Measurements from ENCODE around the gene SLX4IP. TPM values are rescaled to one million over a fixed set of nuclear protein-coding genes. Genes with fewer than 3 reads are reported as not detected.

SLX4IP gene
- total and polyA plus RNA-seq, 2 of the 13 experiments (the other 11 are each of a cell fraction or from before 2014, with no cell fraction given) = 3.6 to 7.3 TPM

DNA sequence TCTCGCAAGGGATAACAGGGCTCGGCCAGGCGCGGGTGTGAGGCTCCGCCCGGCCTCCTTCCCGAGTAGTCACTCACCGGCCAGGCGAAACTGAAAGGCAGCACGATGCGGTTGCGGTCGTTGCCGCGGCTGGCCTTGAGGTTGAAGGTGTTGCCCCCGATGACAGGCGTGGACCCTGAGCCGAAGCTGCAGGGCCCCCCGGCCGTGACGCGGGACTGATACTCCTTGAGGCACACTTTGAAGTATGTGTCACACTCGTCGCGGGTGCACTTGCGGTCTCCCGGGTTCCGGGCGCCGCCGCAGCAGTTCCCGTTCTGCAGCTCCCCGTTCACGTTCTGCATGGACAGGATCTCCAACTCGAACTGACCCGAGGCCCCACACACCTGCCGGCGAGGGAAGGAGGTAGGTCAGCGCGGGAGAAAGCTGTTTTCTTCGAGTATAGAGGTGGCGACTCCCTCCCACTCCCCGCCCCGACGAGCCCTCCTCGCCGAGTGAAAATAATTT lies 237.6 kb downstream of the SLX4IP start (continued):
- TF ChIP-seq, protein P1, sequence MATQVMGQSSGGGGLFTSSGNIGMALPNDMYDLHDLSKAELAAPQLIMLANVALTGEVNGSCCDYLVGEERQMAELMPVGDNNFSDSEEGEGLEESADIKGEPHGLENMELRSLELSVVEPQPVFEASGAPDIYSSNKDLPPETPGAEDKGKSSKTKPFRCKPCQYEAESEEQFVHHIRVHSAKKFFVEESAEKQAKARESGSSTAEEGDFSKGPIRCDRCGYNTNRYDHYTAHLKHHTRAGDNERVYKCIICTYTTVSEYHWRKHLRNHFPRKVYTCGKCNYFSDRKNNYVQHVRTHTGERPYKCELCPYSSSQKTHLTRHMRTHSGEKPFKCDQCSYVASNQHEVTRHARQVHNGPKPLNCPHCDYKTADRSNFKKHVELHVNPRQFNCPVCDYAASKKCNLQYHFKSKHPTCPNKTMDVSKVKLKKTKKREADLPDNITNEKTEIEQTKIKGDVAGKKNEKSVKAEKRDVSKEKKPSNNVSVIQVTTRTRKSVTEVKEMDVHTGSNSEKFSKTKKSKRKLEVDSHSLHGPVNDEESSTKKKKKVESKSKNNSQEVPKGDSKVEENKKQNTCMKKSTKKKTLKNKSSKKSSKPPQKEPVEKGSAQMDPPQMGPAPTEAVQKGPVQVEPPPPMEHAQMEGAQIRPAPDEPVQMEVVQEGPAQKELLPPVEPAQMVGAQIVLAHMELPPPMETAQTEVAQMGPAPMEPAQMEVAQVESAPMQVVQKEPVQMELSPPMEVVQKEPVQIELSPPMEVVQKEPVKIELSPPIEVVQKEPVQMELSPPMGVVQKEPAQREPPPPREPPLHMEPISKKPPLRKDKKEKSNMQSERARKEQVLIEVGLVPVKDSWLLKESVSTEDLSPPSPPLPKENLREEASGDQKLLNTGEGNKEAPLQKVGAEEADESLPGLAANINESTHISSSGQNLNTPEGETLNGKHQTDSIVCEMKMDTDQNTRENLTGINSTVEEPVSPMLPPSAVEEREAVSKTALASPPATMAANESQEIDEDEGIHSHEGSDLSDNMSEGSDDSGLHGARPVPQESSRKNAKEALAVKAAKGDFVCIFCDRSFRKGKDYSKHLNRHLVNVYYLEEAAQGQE (IDR thresholded peaks at IDR 0.05; ENCODE audit: borderline replicate concordance in 1 of 2, low read depth in 1 of 2, low read length in 2 of 2) = peak in 1 of 2 experiments; percentile 11; a peak in 1 of 4 replicates
- TF ChIP-seq SALL1 (CRISPR knock-in tag; IDR thresholded peaks at IDR 0.05) (peak; percentile 67; the same call in 1 of the 2 replicates), ZNF3 (CRISPR knock-in tag; IDR thresholded peaks at IDR 0.05) (peak; percentile 73; the same call in 1 of the 2 replicates), MBD4 (IDR thresholded peaks at IDR 0.05; ENCODE audit: borderline replicate concordance, low read length) (no peak), ZNF83 (CRISPR knock-in tag; IDR thresholded peaks at IDR 0.05; ENCODE audit: borderline replicate concordance) (no peak), TMF1 (CRISPR knock-in tag; IDR thresholded peaks at IDR 0.05; ENCODE audit: low read depth) (no peak), ZNF180 (CRISPR knock-in tag; IDR thresholded peaks at IDR 0.05; ENCODE audit: borderline replicate concordance, low read depth) (0 out of 2 replicates have a peak, but pooled peaks have one; percentile 18), FOSL1 (CRISPR knock-in tag; IDR thresholded peaks at IDR 0.05; ENCODE audit: borderline replicate concordance) (peak; percentile 15; the same call in 1 of the 2 replicates), ZMYM4 (CRISPR knock-in tag; IDR thresholded peaks at IDR 0.05) (0 out of 2 replicates have a peak, but pooled peaks have one; percentile 25), TOE1 (CRISPR knock-in tag; IDR thresholded peaks at IDR 0.05) (no peak), HNRNPH1 (optimal IDR thresholded peaks at IDR 0.05; ENCODE audit: low read depth, low read length) (no peak), HIVEP1 (CRISPR knock-in tag; IDR thresholded peaks at IDR 0.05) (peak; percentile 53; the same call in 1 of the 2 replicates), KDM5A (IDR thresholded peaks at IDR 0.05; ENCODE audit: borderline replicate concordance, low read length) (no peak), ZNF224 (CRISPR knock-in tag; IDR thresholded peaks at IDR 0.05) (peak; percentile 72; the same call in 1 of the 2 replicates), GATAD1 (CRISPR knock-in tag; IDR thresholded peaks at IDR 0.05) (0 out of 2 replicates have a peak, but pooled peaks have one; percentile 19), ZNF747 (CRISPR knock-in tag; IDR thresholded peaks at IDR 0.05; ENCODE audit: borderline replicate concordance) (no peak), PPARG (CRISPR knock-in tag; conservative IDR thresholded peaks at IDR 0.05) (no peak)
- TF ChIP-seq, protein P2, sequence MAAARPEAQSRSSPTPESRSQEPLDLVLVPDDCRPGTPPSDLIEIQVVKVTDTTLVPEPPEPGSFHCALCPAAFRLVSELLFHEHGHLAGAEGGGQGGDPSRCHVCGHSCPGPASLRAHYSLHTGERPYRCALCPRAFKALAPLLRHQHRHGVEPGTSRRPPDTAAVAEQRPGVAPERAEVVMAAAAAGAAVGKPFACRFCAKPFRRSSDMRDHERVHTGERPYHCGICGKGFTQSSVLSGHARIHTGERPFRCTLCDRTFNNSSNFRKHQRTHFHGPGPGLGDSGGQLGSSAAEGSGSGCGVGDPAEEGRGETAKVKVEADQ (CRISPR knock-in tag; IDR thresholded peaks at IDR 0.05; ENCODE audit: borderline replicate concordance) = no peak
- TF ChIP-seq, protein P3, sequence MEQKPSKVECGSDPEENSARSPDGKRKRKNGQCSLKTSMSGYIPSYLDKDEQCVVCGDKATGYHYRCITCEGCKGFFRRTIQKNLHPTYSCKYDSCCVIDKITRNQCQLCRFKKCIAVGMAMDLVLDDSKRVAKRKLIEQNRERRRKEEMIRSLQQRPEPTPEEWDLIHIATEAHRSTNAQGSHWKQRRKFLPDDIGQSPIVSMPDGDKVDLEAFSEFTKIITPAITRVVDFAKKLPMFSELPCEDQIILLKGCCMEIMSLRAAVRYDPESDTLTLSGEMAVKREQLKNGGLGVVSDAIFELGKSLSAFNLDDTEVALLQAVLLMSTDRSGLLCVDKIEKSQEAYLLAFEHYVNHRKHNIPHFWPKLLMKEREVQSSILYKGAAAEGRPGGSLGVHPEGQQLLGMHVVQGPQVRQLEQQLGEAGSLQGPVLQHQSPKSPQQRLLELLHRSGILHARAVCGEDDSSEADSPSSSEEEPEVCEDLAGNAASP (CRISPR knock-in tag; IDR thresholded peaks at IDR 0.05; ENCODE audit: borderline replicate concordance) = no peak
- TF ChIP-seq, protein P4, sequence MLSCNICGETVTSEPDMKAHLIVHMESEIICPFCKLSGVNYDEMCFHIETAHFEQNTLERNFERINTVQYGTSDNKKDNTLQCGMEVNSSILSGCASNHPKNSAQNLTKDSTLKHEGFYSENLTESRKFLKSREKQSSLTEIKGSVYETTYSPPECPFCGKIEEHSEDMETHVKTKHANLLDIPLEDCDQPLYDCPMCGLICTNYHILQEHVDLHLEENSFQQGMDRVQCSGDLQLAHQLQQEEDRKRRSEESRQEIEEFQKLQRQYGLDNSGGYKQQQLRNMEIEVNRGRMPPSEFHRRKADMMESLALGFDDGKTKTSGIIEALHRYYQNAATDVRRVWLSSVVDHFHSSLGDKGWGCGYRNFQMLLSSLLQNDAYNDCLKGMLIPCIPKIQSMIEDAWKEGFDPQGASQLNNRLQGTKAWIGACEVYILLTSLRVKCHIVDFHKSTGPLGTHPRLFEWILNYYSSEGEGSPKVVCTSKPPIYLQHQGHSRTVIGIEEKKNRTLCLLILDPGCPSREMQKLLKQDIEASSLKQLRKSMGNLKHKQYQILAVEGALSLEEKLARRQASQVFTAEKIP (CRISPR knock-in tag; IDR thresholded peaks at IDR 0.05; ENCODE audit: borderline replicate concordance) = no peak
- TF ChIP-seq, protein P5, sequence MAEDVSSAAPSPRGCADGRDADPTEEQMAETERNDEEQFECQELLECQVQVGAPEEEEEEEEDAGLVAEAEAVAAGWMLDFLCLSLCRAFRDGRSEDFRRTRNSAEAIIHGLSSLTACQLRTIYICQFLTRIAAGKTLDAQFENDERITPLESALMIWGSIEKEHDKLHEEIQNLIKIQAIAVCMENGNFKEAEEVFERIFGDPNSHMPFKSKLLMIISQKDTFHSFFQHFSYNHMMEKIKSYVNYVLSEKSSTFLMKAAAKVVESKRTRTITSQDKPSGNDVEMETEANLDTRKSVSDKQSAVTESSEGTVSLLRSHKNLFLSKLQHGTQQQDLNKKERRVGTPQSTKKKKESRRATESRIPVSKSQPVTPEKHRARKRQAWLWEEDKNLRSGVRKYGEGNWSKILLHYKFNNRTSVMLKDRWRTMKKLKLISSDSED (CRISPR knock-in tag; IDR thresholded peaks at IDR 0.05) = 0 out of 2 replicates have a peak, but pooled peaks have one; percentile 52
